Testis (tissue), 3 donors: Measurements from ENCODE around the gene INSR. TPM values are rescaled to one million over a fixed set of nuclear protein-coding genes. Genes with fewer than 3 reads are reported as not detected.

Experiments
- DNase-seq: peaks from one replicate; pipeline ENCODE4 v3.0.0-alpha.2; 2019
- H3K27ac ChIP-seq, 2 donors: fragments of 200-600 bp; sonication (generic); one replicate each; pipeline ENCODE4 v1.5.1; 2019
- H3K27me3 ChIP-seq: fragments of 200-600 bp; sonication (generic); one replicate; pipeline ENCODE4 v1.5.1; 2019
- H3K36me3 ChIP-seq: fragments of 200-600 bp; sonication (generic); one replicate; pipeline ENCODE4 v1.5.1; 2017; ENCODE audit warnings: low read depth; ENCODE audit errors: missing control alignments
- H3K4me1 ChIP-seq: fragments of 200-600 bp; sonication (generic); one replicate; pipeline ENCODE4 v1.5.1; 2019
- H3K4me3 ChIP-seq, 2 donors: fragments of 200-600 bp; sonication (generic); one replicate each; pipeline ENCODE4 v1.5.1; 2017 to 2019
- H3K9me3 ChIP-seq: fragments of 200-600 bp; sonication (generic); one replicate; pipeline ENCODE4 v1.5.1; 2017
- POLR2A ChIP-seq: fragments of 450-650 bp; IDR thresholded peaks from one replicate; pipeline ENCODE4 v1.6.1; 2017; ENCODE audit warnings: antibody characterized with exemption, mild to moderate bottlenecking, moderate library complexity
- WGBS, 2 donors: methylation state at CpG; one replicate each; pipeline ENCODE4 v1.1.5; 2018; 5-methylcytosine and 5-hydroxymethylcytosine counted together
- intact Hi-C: fragments of 100-400 bp; cut with DNase I; formaldehyde crosslinking; loops from one replicate; pipeline ENCODE4 v1.15.1; 2023; ENCODE audit warnings: low total_unique reads
- polyA plus RNA-seq: library from polyadenylated mRNA; stranded (reverse); fragments of 350-450 nt; fragmentation: Illumina TruSeq; extraction: RNeasy Lipid Tissue Mini Kit (QIAGEN cat#74804); gene quantifications from one replicate; pipeline ENCODE4 v1.2.3, GENCODE V29; 2014; ENCODE audit warnings: low read depth, low replicate concordance; ENCODE audit not compliant: insufficient read depth
- total RNA-seq, 2 donors: library from RNA; depleted of rRNA; stranded (reverse); fragments of >200 nt; gene quantifications; one replicate each; pipeline ENCODE4 v1.2.3, GENCODE V29; 2016
- TF ChIP-seq, protein P1 (sequence below), 3 experiments: fragments of 450-650 bp in 2 of 3; fragments of 200-600 bp in 1 of 3; sonication (generic) in 1 of 3; IDR thresholded peaks; one replicate each; pipeline ENCODE4 v1.5.1; 2016 to 2019; ENCODE audit warnings: antibody characterized with exemption in 3 of 3, mild to moderate bottlenecking in 2 of 3, moderate library complexity in 1 of 3

The INSR gene
- total and polyA plus RNA-seq, 3 donors from 2014 or later: 9.3 to 96.5 (median 85.1) TPM

GRCh38 chr19:7260161-7260560 is 34.1 kb downstream of the INSR start:
- H3K9me3 ChIP-seq: no peaks in the 10 kb centered on the region
- H3K27ac ChIP-seq: peak overlapping the region in 1 of 2 donors; percentile 15
- no peak for DNase-seq
- intact Hi-C loops: no loop called here
- H3K4me3 ChIP-seq: no peak overlapping the region
- peaks cover 38% of the 10 kb centered on the region for H3K4me1 ChIP-seq
- TF ChIP-seq, protein P1, sequence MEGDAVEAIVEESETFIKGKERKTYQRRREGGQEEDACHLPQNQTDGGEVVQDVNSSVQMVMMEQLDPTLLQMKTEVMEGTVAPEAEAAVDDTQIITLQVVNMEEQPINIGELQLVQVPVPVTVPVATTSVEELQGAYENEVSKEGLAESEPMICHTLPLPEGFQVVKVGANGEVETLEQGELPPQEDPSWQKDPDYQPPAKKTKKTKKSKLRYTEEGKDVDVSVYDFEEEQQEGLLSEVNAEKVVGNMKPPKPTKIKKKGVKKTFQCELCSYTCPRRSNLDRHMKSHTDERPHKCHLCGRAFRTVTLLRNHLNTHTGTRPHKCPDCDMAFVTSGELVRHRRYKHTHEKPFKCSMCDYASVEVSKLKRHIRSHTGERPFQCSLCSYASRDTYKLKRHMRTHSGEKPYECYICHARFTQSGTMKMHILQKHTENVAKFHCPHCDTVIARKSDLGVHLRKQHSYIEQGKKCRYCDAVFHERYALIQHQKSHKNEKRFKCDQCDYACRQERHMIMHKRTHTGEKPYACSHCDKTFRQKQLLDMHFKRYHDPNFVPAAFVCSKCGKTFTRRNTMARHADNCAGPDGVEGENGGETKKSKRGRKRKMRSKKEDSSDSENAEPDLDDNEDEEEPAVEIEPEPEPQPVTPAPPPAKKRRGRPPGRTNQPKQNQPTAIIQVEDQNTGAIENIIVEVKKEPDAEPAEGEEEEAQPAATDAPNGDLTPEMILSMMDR (IDR thresholded peaks at IDR 0.05): no peak
- no peak for TF ChIP-seq POLR2A
- 43 to 78% methylated on average over 6 to 7 of the region's 7 CpGs for WGBS, 2 donors
- H3K27me3 ChIP-seq: no peaks in the 10 kb centered on the region
- no peaks in the 10 kb centered on the region for H3K36me3 ChIP-seq

DNA sequence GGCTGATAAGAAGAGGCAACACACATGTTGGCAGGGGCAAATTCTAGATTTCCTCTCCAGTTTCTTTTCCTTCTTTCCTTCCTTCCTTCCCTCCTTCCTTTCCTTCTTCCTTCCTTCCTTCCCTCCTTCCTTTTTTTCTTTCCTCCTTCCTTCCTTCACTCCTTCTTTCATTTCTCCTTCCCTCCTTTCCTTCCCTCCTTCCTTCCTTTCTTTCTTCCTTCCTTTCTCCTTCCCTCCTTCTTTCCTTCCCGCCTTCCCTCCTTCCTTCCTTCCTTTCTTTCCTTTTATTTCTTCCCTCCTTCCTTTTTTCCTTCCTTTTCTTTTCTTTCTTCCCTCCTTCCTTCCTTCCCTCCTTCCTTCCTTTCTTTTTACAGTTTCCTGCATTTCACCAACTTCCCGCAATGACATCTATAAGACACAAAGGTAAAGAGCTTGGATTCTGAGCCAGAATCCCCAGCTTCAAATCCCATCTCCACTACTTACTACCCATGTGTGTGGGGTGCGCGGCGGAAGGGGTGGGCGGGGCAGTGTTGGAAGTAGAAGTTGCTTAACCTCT is 35.3 kb downstream of the INSR start:
- no peaks in the 10 kb centered on the region for H3K36me3 ChIP-seq
- no peaks in the 10 kb centered on the region for H3K9me3 ChIP-seq
- intact Hi-C loops: no loop called here
- H3K27ac ChIP-seq: no peak overlapping the region
- whole genome bisulfite sequencing, 2 donors: 87 to 91% methylated on average over 6 of the region's 6 CpGs
- H3K4me1 ChIP-seq: peaks cover 42% of the 10 kb centered on the region
- H3K27me3 ChIP-seq: no peaks in the 10 kb centered on the region
- no peak overlapping the region for H3K4me3 ChIP-seq
- TF ChIP-seq, protein P1 (IDR thresholded peaks at IDR 0.05): no peak
- TF ChIP-seq POLR2A: no peak
- no peak for DNase-seq

DNA sequence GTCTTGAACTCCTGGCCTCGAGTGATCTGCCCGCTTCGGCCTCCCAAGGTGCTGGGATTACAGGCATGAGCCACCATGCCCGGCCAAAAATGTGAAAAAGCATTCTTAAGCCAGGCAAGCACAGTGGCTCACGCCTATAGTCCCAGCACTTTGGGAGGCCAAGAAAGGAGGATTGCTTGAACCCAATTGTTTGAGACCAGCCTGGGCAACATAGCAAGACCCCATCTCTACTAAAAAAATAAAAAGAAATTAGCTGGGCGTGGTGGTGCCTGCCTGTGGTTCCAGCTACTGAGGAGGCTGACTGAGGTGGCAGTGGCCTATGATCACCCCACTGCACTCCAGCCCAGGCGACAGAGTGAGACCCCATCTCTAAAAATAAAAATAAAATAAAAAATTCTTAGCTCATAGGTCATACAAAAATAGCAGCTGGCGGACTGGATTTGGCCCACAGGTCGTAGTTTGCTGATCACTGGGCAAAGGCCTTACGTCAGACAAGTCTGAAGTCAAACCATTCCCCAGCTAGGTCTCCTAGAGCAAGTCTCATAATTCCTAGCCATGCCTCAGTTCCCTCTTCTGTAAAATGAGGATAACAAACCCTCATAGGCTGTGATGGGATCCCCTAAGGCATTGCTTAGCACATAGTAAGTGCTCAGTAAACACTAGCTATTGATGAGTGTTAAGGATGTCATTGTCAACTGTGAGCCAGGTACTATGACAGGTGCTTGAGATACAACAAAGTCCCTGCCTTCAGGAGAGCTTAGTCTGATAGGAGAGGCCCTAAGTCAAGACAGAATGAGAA is 36.0 kb downstream of the INSR start:
- Histone ChIP-seq H3K4me1 (peaks cover 42% of the 10 kb centered on the region), H3K4me3 (no peak overlapping the region), H3K36me3 (no peaks in the 10 kb centered on the region), H3K27ac (no peak overlapping the region), H3K9me3 (no peaks in the 10 kb centered on the region), H3K27me3 (no peaks in the 10 kb centered on the region)
- intact Hi-C loops: no loop called here
- 80 to 85% methylated on average over 10 of the region's 10 CpGs for WGBS, 2 donors
- TF ChIP-seq, protein P1 (IDR thresholded peaks at IDR 0.05): no peak
- no peak for TF ChIP-seq POLR2A
- no peak for DNase-seq

GRCh38 chr19:7257148-7258040 is 36.8 kb downstream of the INSR start:
- peak overlapping the region in 1 of 2 donors; percentile 12 for H3K27ac ChIP-seq
- 55 to 63% methylated on average over 17 of the region's 17 CpGs for WGBS, 2 donors
- H3K4me3 ChIP-seq: no peak overlapping the region
- DNase-seq: peak; percentile 58
- peaks cover 35% of the 10 kb centered on the region for H3K4me1 ChIP-seq
- TF ChIP-seq, protein P1 (IDR thresholded peaks at IDR 0.05): no peak
- TF ChIP-seq POLR2A: no peak
- intact Hi-C loops: no loop called here
- no peaks in the 10 kb centered on the region for H3K9me3 ChIP-seq
- no peaks in the 10 kb centered on the region for H3K36me3 ChIP-seq
- no peaks in the 10 kb centered on the region for H3K27me3 ChIP-seq
